SK-N-MC (cell line): ENCODE measurements around the gene HTRA1.

Source experiments
- DNase-seq: peaks from one replicate; pipeline ENCODE4 v3.0.0-alpha.2; 2011; ENCODE audit warnings: low read depth, low spot score
- H3K27ac ChIP-seq: fragments of 200-600 bp; sonication (generic); 2 replicates; pipeline ENCODE4 v1.5.1; 2016; ENCODE audit warnings: mixed run types
- H3K36me3 ChIP-seq: fragments of 200-600 bp; sonication (generic); 2 replicates; pipeline ENCODE4 v1.6.1; 2017; ENCODE audit warnings: antibody characterized with exemption, low read length, mixed read lengths; ENCODE audit not compliant: insufficient read depth
- H3K4me3 ChIP-seq: fragments of 200-600 bp; sonication (generic); 2 replicates; pipeline ENCODE4 v1.5.1; 2016
- H3K9ac ChIP-seq: fragments of 200-600 bp; sonication (generic); 2 replicates; pipeline ENCODE4 v1.8.0; 2017; ENCODE audit warnings: mixed run types, mixed read lengths; ENCODE audit not compliant: insufficient read length
- H3K9me3 ChIP-seq: fragments of 200-600 bp; sonication (generic); 2 replicates; pipeline ENCODE4 v1.6.1; 2017; ENCODE audit warnings: low read depth, mild to moderate bottlenecking, antibody characterized with exemption, low read length, moderate library complexity, mixed read lengths
- EZH2 ChIP-seq: fragments of 200-600 bp; sonication (generic); IDR thresholded peaks from one replicate; pipeline ENCODE4 v1.6.1; 2017; ENCODE audit warnings: antibody characterized with exemption
- FOXP2 ChIP-seq: optimal IDR thresholded peaks from 2 replicates; pipeline ENCODE3; 2011; ENCODE audit warnings: mild to moderate bottlenecking, moderate library complexity; ENCODE audit not compliant: insufficient read depth; ENCODE audit errors: extremely low read length, control extremely low read depth
- POLR2AphosphoS5 ChIP-seq: IDR thresholded peaks from 2 replicates; pipeline ENCODE4 v1.6.1; 2012; ENCODE audit warnings: mild to moderate bottlenecking, low read depth, low read length, borderline replicate concordance

Gene HTRA1

DNA sequence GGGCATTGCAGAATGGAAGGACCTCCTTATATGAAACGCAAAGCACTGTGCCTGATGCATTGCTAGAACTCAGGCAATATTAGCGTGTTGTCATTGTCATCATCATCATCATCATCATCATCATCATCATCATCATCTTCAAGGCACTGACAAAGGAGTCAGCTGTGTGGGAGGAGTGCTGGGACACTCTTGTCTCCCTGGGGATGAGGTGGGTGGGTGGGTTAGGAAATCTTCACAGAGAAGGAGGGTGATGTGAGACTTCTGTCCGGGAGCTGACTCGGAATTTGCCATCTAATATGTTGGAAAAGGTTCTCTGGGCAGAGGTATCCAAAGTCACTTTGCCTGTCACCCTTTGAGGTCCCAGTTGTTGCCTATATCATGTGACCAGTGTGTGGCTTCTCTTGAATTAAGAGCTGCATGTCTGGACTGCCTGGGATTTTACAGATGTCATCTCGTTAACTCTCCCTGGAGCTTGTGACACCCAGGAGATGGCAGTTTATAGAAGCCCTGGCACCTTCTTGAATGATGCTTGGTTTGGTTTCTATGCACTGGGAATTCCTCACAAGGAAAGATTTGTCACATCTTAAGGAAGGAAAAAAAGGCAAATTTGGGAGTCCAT, 7.1 kb downstream of the HTRA1 start:
- Histone ChIP-seq H3K27ac (no peak overlapping the region), H3K36me3 (no peaks in the 10 kb centered on the region), H3K4me3 (no peak overlapping the region), H3K9me3 (no peaks in the 10 kb centered on the region), H3K9ac (no peak overlapping the region)
- TF ChIP-seq EZH2 (no peak), POLR2AphosphoS5 (no peak), FOXP2 (no peak)
- DNase-seq: no peak

DNA sequence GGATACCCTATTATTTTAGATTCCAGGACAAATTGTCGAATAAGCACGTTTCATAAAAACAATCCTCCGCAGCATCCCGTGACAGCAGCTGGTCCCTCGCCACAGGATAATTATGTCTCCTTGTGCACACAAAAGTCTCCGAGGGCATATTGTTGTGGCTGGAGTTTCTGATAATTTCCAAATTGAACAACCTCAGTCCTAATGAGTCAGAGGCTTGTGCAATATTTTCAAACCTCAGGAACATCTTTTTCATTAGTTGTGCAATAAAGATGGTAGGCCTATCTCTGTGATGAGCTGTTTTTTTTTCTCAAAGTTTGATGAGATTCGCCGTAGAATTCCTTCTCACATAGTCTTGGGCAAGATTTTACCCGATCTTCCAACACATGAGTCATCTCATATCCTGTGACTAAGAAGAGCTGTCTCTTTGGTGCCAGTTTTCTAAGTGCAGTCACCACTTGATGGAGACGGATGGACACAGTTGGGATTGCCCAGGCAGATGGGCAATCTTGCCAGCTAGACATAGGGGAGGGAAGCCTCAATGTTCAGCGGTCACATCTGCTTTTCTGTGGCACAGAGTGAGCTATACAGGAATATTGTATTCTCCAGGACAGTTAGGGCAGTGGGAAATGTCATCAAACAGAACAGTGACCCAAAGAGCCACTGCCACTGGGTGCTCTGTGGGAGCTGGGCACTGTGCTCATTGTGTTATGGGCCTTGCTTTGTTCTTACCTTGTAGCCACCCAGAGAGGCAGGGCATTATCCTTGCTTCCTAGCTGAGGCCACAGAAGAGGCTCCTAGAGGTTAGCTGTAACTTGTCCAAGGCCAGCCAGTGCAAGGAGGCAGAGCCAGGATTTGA, 7.8 kb downstream of the HTRA1 start:
- DNase-seq: no peak

GRCh38 chr10:122469848-122470247, 8.5 kb downstream of the HTRA1 start:
- Histone ChIP-seq H3K36me3 (no peaks in the 10 kb centered on the region), H3K9me3 (no peaks in the 10 kb centered on the region), H3K27ac (no peak overlapping the region), H3K4me3 (no peak overlapping the region), H3K9ac (no peak overlapping the region)
- TF ChIP-seq FOXP2 (no peak), POLR2AphosphoS5 (no peak), EZH2 (no peak)
- no peak for DNase-seq

More for the DNA sequence above, 7.8 kb downstream of the HTRA1 start:
- Histone ChIP-seq H3K9ac (no peak overlapping the region), H3K27ac (no peak overlapping the region), H3K4me3 (no peak overlapping the region), H3K9me3 (no peaks in the 10 kb centered on the region), H3K36me3 (no peaks in the 10 kb centered on the region)
- TF ChIP-seq FOXP2 (no peak), POLR2AphosphoS5 (no peak), EZH2 (no peak)

DNA sequence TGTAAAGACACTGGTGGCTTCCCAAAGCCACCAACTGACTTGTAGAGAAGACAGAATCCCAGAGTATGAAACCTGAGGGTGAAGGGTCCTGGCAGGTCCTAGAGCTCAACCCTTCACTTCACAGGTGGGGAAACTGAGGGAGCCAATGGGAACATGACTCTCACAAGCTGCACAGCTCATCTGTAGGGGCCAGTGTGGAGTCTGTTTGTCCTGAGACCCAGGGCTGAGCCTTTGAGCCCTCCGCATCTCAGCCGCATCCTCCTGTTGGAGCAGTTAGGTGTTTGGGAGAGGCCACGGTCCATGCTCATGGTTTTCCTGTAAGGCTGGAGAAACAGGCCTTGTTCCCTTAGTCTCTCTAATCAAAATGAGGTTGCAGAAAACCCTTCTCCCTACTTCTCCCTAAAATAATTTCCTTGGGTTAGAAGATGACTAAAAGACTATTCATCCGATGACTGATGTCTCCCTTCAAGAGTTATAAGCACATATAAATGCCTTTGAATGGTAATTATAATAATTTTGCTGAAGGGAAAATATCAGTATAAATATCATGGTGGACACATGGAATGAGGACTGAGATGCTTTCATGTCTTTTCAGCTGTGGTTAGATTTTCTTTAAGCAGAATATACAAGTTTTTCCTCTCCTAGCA, 10.3 kb downstream of the HTRA1 start:
- no peaks in the 10 kb centered on the region for H3K36me3 ChIP-seq
- H3K9me3 ChIP-seq: no peaks in the 10 kb centered on the region
- H3K4me3 ChIP-seq: no peak overlapping the region
- TF ChIP-seq EZH2: no peak
- no peak for TF ChIP-seq POLR2AphosphoS5
- TF ChIP-seq FOXP2: no peak
- no peak for DNase-seq
- H3K27ac ChIP-seq: no peak overlapping the region
- H3K9ac ChIP-seq: no peak overlapping the region

- Histone ChIP-seq H3K27ac (no peak overlapping the region), H3K9me3 (no peaks in the 10 kb centered on the region)
- DNase-seq: no peak
Observed at GRCh38 chr10:122473116-122473515, 11.8 kb downstream of the HTRA1 start.

GRCh38 chr10:122474131-122474818, 12.9 kb downstream of the HTRA1 start:
- H3K4me3 ChIP-seq: no peak overlapping the region
- DNase-seq: no peak
- H3K9me3 ChIP-seq: no peaks in the 10 kb centered on the region
- no peak overlapping the region for H3K27ac ChIP-seq
- no peaks in the 10 kb centered on the region for H3K36me3 ChIP-seq
- no peak for TF ChIP-seq EZH2
- TF ChIP-seq FOXP2: no peak
- no peak for TF ChIP-seq POLR2AphosphoS5
- H3K9ac ChIP-seq: no peak overlapping the region

More at GRCh38 chr10:122473116-122473515, 11.8 kb downstream of the HTRA1 start:
- no peak overlapping the region for H3K4me3 ChIP-seq
- TF ChIP-seq FOXP2: no peak
- no peak for TF ChIP-seq POLR2AphosphoS5
- no peak for TF ChIP-seq EZH2
- H3K9ac ChIP-seq: no peak overlapping the region
- no peaks in the 10 kb centered on the region for H3K36me3 ChIP-seq

GRCh38 chr10:122475100-122475499, 13.7 kb downstream of the HTRA1 start:
- Histone ChIP-seq H3K9ac (no peak overlapping the region), H3K27ac (no peak overlapping the region), H3K9me3 (no peaks in the 10 kb centered on the region), H3K36me3 (no peaks in the 10 kb centered on the region), H3K4me3 (no peak overlapping the region)
- no peak for DNase-seq
- TF ChIP-seq EZH2 (no peak), POLR2AphosphoS5 (no peak), FOXP2 (no peak)

DNA sequence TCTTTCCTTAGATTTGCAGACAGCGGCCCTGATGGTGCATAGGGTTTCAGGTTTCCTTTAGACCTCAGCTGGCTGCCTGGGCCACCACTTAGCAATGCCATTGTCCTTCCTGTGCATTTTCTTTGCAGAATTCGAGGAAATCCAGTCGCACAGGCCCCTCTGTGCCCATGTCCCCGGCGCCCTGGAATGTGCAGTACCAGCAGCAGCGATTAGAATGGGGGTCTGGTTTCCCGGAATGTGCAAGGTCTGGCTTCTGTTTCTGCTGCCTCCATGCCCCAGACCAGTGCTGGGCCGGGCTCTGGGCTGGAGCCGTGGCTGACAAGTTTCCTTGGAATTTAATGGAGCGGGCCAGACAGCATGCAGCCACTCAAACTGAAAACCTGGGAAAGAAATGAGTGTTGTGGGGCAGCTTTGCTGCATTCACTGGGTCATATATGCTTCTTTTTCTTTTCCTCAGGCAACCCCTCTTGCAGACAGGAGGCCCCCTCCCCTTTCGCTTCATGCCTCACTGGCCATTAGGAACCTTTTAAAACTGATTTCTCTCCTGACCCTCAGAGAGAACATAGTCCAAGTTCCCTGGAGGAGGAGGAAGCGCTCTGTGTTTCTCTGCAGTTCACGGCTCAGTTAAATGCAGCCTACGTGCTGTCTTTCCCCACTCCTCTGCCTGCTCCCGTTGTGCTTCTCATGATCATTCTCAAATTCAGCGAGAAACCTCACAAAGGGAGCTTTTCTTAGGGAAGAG, 14.4 kb downstream of the HTRA1 start:
- no peak for DNase-seq
- Histone ChIP-seq H3K9ac (no peak overlapping the region), H3K27ac (no peak overlapping the region), H3K9me3 (no peaks in the 10 kb centered on the region), H3K36me3 (no peaks in the 10 kb centered on the region), H3K4me3 (no peak overlapping the region)
- no peak for TF ChIP-seq FOXP2
